C4-2B (cell line): ENCODE data around the gene SCTR.

ENCODE experiments used
- H3K27ac ChIP-seq: fragments of 450-650 bp; 2 replicates; pipeline ENCODE4 v1.5.1; 2017
- ZFX ChIP-seq: fragments of 450-650 bp; IDR thresholded peaks from 2 replicates; pipeline ENCODE4 v1.6.1; 2017
- TF ChIP-seq, protein P1 (sequence below): fragments of 450-650 bp; conservative IDR thresholded peaks from 2 replicates; pipeline ENCODE4 v1.5.1; 2017; ENCODE audit warnings: mild to moderate bottlenecking

Gene SCTR

GRCh38 chr2:119441376-119442225, 82.7 kb downstream of the SCTR start:
- no peak overlapping the region for H3K27ac ChIP-seq

DNA sequence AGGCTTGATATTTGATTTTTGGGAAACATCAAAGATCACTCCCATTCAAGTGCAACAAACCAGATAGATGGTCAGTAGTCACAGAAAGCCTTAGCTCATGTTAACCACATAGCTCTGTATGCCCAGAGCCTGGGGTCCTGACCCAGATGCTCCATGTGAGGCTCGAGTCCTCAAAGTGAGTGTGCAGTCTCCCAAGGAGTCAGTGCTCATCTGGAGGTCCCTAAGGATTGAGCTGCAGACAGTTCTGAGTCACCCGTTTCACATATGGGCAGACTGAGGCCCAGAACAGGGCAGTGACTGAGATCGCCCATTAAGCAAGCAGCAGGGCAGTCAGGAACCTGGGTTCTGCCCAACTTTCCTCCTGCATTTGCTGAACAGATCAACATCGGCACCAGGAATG, 83.4 kb downstream of the SCTR start:
- H3K27ac ChIP-seq: no peak overlapping the region
- no peak for TF ChIP-seq ZFX
- TF ChIP-seq, protein P1, sequence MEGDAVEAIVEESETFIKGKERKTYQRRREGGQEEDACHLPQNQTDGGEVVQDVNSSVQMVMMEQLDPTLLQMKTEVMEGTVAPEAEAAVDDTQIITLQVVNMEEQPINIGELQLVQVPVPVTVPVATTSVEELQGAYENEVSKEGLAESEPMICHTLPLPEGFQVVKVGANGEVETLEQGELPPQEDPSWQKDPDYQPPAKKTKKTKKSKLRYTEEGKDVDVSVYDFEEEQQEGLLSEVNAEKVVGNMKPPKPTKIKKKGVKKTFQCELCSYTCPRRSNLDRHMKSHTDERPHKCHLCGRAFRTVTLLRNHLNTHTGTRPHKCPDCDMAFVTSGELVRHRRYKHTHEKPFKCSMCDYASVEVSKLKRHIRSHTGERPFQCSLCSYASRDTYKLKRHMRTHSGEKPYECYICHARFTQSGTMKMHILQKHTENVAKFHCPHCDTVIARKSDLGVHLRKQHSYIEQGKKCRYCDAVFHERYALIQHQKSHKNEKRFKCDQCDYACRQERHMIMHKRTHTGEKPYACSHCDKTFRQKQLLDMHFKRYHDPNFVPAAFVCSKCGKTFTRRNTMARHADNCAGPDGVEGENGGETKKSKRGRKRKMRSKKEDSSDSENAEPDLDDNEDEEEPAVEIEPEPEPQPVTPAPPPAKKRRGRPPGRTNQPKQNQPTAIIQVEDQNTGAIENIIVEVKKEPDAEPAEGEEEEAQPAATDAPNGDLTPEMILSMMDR: no peak

More at GRCh38 chr2:119441376-119442225, 82.7 kb downstream of the SCTR start:
- TF ChIP-seq, protein P1: no peak
- TF ChIP-seq ZFX: no peak

DNA sequence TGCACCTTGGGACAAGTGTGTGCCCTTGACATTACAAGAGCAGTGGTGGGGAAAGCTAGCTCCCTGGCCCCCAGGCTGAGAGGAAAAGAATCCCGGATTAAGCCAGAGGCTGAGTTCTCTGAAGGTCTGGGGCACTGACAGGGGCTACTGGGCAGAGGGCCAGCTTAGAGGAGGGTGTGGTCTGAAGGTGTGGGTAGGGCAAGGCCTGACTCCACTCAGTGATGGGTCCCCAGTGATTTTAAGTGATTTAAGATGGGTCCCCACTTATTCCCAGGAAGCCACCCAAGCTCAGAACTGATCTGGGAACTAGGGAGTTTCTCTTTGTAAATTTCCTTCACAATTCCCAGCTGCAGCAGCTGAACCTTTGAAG, 83.8 kb downstream of the SCTR start:
- no peak overlapping the region for H3K27ac ChIP-seq
- no peak for TF ChIP-seq ZFX
- TF ChIP-seq, protein P1: no peak

DNA sequence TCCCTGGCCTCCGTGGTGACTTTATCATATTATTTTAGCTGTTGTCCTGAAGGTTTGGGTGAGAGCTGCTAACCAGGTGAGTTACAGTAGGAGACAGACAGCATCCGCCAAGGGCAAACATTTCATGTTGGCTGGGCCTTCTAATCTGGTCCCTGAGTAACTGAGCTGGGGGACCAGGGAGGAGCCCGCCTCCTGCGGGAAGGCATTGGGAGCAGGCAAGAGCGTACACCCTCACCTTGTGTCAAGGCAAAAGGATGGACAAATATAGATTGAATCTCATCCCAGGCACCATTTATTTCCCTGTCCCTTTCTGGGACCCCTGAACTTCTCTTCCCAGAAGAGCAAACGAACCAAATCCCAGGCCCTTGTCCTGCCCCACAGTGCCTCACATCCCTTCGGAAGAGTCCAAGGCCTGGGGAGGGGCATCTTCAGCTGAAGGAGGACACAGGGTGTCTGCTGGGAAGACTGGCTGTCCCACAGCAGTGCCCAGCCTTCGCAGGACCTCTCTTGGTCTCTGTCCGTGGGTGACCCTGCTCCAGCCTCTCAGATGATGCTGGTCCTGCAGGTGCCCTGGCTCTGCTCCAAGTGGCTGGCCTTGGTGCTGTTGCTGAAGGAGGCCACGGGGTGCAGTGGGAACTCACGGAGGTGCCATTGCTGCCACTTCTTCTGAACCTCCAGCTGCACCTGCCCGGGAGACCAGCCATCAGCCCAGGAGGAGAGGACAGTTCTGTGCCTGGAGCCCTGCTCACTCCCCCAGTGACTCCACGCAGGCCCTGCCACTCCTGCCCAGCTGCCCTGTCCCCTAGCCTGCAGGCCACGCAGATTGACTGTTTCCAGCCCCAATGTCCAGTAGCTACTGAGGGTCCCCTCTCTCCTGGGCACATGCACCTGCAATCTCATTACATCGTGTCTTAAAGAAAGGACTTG, 84.4 kb downstream of the SCTR start:
- TF ChIP-seq, protein P1: no peak
- no peak for TF ChIP-seq ZFX
- H3K27ac ChIP-seq: no peak overlapping the region

- no peak overlapping the region for H3K27ac ChIP-seq
- no peak for TF ChIP-seq ZFX
These were observed 85.5 kb downstream of the SCTR start for GRCh38 chr2:119438726-119439284.

DNA sequence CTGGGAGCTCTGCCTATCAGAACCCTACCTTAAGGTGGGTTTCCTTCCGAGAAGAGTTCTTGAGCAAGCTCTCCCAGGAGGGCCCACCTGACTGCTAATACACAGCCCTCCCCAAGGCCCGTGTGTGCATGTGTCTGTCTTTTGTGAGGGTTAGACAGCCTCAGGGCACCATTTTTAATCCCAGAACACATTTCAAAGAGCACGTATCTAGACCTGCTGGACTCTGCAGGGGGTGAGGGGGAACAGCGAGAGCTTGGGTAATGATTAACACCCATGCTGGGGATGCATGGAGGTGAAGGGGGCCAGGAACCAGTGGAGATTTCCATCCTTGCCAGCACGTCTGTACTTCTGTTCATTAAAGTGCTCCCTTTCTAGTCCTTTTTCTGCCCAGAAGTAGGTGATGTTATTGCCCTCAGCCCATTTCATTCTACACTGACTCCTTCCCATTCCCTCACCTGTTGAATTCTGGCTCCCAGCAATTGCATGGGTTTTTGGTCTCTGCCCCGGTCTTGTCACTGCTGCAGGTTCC, 86.1 kb downstream of the SCTR start:
- H3K27ac ChIP-seq: no peak overlapping the region
- TF ChIP-seq, protein P1: no peak
- TF ChIP-seq ZFX: no peak

DNA sequence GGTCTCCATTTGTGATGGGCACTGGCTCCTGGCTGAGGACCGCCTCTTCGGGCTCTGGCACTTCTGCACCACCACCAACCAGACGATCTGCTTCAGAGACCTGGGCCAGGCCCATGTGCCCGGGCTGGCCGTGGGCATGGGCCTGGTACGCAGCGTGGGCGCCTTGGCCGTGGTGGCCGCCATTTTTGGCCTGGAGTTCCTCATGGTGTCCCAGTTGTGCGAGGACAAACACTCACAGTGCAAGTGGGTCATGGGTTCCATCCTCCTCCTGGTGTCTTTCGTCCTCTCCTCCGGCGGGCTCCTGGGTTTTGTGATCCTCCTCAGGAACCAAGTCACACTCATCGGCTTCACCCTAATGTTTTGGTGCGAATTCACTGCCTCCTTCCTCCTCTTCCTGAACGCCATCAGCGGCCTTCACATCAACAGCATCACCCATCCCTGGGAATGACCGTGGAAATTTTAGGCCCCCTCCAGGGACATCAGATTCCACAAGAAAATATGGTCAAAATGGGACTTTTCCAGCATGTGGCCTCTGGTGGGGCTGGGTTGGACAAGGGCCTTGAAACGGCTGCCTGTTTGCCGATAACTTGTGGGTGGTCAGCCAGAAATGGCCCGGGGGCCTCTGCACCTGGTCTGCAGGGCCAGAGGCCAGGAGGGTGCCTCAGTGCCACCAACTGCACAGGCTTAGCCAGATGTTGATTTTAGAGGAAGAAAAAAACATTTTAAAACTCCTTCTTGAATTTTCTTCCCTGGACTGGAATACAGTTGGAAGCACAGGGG, 87.1 kb downstream of the SCTR start:
- no peak overlapping the region for H3K27ac ChIP-seq
- TF ChIP-seq ZFX: no peak
- TF ChIP-seq, protein P1: no peak
